Amniotic epithelial cell (primary cell): ENCODE measurements around the gene WFDC8.
"Not testable (repeated sequence)": the region's sequence is repeated elsewhere in the genome, so short reads cannot be mapped to it uniquely, and the experiment has no call there.

Experiments
- DNase-seq: peaks from one replicate; pipeline ENCODE4 v3.0.0-alpha.2; 2010; ENCODE audit warnings: low read depth

The WFDC8 gene

DNA sequence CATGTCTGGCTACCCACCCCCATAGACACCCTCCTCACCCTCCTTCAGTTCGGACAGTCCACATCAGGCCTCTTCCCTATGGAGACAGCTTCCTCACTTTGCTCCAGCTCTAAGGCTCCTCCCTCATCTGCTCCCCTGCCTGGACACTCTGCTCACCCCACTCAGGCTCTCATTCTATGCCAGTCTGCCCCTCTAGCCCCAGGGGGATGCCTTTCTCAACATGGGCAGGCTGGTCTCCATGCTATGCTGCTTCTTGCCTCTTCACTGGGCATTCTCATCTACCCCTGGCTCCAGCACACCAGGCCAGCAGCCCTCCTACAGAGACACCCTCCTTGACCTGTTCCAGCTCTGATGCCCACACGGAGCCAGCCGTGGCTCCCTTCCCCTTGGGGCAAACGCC lies at the start of gene WFDC8:
TSS of gene WFDC8 (minus strand) at position 101 of the 400 bp plus-strand sequence. CDS start at position 64, 37 bp downstream.
- DNase-seq, result no peak

DNA sequence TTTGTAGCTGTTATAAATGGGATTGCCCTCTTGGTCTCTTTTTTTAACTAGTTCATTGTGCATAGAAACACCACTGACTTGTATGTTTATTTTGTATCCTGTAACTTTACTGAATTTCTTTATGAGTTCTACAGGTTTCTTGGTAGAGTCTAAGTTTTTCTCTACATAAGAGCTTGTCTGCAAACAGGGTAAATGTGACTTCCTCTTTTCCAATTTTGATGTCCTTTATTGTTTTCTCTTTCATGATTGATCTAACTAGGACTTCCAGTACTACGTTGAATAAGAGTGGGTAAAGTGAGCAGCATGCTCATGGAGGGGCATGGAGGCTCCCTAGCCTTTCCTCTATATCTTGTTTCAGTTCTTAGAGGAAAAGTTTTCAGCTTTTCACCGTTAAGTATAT lies 47.5 kb upstream of the WFDC8 start:
- no peak for DNase-seq

DNA sequence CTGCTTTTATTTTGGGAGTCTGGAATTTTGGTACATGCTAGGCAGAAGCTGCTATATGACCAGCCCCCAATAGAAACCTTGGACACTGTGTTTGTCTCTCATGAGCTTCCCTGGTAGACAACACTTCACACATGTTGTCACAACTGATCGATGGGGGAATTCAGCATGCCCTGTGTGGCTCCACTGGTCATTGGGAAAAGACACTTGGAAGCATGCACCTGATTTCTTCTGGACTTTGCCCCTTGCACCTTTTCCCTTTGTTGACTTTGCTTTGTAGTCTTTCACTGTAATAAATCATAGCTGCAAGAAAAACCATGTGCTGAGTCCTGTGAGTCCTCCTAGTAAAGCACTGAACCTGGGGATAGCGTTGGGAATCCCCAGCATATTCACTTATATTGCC lies 42.5 kb upstream of the WFDC8 start:
- DNase-seq, result no peak

DNA sequence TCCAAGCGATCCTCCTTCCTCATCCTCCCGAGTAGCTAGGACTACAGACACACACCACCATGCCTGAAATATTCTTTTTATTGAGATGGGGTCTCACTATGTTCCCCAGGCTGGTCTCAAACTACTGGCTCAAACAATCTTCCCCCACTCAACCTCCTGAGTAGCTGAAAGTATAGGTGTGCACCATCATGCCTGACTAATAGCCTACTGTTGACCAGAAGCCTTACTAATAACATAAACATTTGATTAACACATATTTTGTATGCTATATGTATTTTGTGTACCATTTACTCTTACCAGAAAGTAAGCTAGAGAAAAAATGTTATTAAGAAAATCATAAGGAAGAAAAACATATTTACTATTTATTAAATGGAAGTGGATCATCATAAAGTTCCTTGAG lies 38.5 kb upstream of the WFDC8 start:
- DNase-seq, result no peak

DNA sequence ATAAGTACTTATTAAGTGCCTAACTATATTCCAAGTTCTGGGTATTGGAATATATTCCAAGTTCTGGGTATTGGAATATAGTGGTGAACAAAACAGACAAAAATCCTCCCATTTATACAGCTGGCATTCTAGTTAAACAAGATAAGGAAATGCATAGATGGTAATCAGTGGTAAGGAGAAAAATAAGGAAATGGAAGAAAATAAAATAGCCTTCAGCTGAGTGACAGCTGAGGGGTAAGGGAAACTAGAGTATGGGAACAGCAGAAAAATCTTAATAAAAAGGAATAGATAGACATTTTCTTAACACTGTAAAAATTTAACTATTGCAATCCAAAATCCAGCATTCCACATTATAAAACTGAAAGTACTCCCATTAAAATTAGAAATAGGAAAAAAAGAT lies 33.2 kb upstream of the WFDC8 start:
- DNase-seq, result no peak

DNA sequence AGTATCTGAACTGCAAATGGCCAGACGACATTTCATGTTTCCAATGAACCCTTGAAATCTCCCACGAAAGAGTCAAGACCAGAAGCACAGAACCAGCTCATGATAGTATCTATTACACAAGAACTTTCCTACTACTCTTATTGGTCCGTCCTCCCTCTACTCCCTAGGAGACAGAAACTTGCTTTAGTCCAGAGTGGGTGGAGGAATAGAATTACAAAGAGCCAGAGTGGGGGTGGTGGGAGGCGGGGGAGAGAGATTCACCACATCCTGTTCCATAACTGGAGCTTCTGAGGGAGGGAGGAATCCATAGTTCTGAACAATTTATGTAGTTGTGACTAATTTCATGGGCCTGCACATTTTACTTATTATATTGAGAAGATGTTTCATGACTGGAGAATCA lies 32.0 kb upstream of the WFDC8 start:
- DNase-seq, result peak; percentile 85

DNA sequence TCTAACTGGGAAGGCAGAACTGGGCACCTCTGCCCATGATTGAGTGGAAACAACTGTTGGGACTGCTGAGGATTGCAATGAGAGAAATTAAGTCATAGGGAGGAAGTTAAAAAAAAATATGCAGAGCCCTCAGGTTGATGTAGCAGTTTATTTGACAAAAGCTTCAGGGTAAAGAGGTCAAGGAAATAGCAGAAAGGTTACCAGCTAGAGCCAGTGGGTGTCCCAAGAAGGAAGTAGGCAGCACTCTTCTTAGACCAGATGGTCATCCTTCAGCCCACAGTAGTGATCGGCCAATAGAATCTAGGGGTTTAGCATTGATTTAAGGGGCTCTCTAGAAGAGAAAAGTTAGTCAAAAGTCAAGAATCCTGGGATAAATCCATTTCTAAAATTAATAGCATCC lies 28.7 kb upstream of the WFDC8 start:
- no peak for DNase-seq

DNA sequence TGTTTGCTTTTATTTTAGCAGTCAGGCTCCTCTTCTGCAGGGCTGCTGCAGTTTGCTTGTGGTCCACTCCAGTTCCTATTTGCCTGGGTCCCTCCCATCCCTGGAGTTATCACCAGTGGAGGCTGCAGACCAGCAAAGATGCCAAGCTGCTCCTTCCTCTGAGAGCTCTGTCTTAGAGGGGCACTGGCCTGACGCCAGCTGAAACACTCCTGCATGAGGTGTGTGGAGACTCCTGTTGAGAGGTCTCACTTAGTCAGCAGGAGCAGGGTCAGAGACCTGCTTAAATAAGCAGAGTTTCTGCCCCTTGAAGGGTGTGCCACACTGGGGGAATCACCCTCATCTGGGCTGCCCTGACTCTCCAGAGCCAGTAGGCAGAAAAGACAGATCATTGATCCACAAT lies 16.2 kb upstream of the WFDC8 start:
- DNase-seq, result no peak

DNA sequence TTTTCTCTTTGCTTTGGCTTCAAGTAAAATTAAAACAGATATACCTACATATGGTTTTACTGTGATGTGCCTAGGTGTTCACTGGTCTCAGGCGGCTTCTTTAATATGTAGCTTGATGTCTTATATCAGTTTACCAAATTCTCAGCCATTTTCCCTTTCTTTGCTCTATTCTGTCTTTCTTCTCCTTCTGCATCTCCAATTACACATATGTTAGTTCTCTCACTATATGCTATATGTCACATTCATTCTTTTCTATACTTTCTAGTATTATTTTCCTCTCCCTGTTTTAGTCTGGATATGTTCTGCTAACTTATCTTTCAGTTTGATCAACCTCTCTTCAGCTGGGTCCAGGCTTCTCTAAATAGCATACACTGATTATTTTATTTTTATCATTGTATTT lies 14.4 kb upstream of the WFDC8 start:
- no peak for DNase-seq

DNA sequence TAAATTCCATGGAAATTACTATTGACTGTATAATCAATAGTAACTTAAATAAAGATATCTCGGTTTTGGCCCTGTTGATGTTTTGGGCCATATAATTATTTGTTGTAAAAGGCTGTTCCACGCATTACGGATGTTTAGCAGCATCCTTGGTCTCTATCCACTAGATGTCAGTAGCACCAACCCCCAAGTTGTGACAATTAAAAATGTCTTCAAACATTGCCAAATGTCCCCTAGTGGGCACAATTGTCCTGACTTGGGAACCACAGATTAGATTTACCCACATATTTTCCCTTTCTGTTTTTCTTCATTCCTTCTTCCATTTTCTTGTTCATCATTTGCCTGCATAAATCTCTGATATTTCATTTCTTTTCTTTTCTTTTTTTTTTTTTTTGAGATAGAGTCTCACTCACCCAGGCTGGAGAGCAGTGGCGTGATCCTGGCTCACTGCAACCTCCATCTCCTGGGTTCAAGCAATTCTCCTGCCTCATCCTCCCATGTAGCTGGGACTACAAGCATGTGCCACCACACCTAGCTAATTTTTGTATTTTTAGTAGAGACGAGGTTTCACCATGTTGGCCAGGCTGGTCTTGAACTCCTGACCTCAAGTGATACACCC lies 13.6 kb upstream of the WFDC8 start:
- DNase-seq, result peak; percentile 16

DNA sequence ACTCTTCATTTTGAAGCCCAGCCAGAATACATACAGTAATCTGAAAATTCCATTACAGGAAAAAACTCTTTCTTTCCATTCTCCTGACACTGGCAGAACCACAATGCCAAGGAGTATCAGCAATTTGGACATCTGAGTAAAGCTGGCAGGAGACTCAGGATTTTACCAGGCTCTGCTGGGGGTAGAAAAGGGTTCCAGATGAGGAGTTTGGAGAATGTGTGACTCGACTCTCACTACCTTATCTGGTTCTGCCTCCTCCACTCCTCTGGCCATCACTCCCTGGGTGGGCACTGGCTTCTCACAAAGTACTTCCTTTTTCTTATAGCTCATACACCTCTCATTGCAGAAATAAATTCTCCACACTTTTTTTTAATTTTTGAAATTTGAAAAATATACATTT lies 10.6 kb upstream of the WFDC8 start:
- no peak for DNase-seq

DNA sequence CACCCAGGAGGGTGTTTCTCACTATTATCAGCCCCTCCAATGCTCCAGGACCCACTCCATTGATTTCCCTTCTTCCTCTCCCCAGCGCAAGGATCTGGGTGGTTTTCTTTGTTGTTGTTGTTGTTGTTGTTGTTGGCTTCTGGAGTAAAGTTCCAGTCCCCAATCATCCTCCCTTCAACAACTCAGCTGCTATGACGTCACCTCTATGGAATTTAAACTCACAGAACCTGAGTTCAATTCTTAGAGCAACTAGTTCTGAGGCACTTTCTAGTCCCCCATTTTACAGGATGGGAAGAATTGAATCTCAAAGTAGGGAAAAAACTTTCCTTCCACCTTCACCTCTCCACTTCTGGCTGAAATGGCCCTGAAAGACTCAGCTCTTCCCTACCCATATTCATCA lies 9.7 kb upstream of the WFDC8 start:
- DNase-seq, result no peak

DNA sequence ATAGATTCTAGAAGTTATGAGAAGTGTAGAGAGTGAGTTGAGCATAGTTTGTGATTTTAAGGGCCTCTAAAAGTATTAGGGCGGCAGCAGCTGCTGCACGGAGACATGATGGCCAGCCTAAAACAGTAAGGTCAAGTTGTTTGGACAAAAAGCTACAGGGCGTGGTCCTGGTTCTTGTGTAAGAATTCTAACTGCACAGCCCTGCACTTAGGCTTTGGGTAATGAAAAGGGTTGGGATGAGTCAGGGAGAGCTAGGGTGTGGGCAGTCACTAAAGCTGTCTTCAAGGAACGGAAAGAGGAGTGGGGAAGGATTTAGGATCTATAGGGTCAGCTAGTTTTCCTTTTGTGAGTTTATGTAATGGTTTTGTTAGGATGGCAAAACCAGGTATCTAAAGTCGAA lies 6.9 kb upstream of the WFDC8 start:
- DNase-seq, result not testable (repeated sequence)

DNA sequence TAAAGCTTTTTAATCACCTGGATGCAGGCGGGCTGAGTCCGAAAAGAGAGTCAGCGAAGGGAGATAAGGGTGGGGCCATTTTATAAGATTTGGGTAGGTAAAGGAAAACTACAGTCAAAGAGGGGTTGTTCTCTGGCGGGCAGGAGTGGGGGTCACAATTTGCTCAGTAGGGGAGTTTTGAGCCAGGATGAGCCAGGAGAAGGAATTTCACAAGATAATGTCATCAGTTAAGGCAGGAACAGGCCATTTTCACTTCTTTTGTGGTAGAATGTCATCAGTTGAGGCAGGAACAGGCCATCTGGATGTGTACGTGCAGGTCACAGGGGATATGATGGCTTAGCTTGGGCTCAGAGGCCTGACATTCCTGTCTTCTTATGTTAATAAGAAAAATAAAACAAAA lies 5.2 kb upstream of the WFDC8 start:
- not testable (repeated sequence) for DNase-seq

DNA sequence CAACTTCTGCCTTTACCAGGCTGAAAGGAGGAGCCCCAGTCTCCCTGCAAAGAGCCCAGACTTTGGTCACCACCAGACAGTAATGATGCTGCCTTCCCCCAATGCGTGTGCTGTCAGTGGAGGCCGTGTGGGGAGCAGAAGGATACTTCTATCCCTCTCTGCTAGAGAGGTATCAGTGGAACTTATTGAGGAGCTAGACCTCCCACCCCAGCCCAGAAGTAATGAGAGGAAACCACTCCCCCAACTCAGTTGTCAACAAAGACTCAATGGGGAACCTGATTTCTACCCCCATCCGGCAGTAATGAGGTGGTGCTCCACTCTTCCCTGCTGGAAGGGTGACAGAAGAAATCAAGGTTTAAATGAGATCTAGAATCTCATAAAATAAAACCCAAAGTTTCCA lies 4.4 kb upstream of the WFDC8 start:
- DNase-seq, result no peak

DNA sequence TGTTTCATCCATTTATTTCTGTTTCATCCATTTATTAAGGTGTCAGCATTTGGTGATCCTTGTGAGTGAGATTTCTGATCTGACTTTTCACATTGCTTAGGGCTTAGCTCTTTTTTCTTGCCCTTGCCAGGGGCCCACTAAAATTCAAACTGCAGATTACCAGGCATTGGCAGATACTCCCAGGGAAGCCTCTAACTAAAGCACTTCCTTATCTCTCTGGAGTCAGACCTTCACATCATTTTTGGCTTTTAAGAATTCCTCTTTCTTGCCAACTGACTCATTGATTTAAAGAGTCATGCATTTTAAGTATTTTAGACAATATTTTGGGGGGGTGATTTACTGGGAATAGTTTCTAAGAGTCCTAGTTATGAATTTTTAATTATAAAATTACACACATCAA lies 2.6 kb upstream of the WFDC8 start:
- DNase-seq, result peak; percentile 0

DNA sequence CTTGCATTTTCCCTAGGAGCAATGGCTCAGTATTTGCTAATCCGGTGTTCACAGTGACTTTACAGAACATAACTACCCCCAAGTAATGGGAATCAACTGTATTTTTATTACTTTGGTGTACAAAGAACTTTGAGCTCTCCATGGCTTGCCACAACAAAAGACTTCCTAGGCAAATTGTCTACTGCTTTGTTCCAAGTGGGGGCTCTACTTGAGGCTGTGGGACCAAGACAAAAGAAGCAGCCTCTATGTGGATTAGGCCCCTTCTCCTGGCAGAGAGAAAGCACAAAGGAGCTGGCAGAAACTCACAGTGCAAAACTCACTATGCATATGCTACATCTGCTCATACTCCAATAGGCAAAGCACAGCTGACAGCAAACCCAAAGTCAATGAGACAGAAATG lies 853 bp downstream of the WFDC8 start:
- no peak for DNase-seq

DNA sequence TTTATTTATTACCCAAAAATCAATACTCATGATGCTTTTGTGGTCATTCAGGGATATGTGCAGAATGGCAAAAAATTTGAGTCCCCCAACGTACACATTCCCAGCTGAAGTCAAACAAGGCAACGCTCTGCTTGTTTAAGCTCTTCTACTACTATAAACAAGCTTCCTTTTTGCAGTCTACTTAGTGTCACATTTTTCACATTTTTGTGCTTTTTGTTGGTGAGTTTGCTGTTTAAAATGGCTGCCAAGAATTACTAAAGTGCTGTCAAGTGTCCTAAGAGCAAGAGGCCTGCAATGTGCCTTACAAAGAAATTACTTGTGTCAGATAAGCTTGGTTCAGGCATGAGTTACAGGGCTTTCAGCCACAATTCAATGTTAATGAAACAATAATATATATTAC lies 2.1 kb downstream of the WFDC8 start:
- DNase-seq, result peak; percentile 4

DNA sequence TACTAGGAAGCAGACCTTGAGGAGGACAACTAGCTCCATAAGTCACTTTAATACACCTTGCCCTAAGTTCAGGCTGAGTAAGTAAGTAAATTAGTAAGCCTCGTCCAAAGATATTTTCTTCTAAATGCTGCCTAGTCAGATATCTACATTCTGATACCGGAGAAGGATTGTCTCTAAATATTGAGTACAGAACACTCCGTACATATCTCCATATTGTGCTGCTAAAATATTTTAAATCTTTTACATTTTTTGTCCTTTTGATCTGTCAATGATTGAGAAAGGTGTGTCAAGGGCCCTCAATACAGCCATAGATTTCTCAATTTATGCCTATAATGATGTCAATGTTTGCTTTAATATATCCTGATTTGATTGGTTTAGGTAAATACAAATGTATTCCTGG lies 3.2 kb downstream of the WFDC8 start:
- no peak for DNase-seq

DNA sequence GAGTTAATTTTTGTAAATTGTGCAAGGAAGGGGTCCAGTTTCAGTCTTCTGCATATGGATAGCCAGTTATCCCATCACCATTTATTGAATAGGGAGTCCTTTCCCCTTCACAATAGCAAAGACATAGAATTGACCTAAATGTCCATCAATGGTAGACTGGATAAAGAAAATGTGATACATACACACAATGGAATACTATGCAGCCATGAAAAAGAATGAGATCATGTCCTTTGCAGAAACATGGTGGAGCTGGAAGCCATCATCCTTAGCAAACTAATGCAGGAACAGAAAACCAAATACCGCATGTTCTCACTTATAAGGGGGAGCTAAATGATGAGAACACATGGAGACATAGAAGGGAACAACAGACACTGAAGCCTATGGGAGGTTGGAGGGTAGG lies 9.4 kb downstream of the WFDC8 start:
- DNase-seq, result not testable (repeated sequence)

DNA sequence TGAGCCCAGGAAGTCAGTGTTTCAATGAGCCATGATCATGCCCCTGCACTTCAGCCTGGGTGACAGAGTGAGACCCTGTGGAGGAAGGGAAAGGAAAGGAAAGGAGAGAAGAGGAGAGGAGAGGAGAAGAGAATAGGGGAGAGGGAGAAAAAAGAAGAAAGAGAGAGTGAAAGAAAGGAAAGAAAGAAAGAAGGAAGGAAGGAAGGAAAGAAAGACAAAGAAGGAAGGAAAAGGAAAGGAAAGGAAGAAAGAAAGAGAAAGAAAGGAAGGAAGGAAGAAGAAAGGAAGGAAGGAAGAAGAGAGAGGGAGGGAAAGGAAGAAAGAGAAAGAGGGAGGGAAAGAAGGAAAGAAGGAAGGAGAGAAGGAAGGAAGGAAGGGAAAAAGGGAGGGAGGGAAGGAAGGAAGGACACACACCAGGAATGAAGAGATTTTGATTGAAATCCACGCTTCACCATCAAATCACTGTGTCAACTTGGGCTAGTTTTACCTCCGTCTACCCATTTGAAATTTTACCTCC lies 14.3 kb downstream of the WFDC8 start:
- DNase-seq, result no peak

DNA sequence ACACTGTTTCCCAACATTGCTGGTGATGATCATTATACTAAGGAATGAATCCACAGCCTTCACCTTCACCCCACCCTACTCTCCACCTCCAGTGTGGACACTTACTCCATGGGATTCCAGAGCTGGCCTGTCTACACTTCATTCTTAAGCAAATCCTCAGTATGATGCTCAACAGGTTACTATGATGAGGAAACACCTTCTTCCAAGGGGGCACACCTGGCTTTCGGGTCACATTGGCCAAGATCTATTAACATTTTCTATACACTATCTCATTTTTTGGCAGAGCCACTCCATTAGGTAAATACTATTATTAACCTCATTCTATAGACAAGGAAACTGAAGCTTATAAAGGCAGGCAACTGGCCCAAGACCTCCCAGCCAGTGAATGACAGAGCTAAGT lies 23.9 kb downstream of the WFDC8 start:
- DNase-seq, result no peak

DNA sequence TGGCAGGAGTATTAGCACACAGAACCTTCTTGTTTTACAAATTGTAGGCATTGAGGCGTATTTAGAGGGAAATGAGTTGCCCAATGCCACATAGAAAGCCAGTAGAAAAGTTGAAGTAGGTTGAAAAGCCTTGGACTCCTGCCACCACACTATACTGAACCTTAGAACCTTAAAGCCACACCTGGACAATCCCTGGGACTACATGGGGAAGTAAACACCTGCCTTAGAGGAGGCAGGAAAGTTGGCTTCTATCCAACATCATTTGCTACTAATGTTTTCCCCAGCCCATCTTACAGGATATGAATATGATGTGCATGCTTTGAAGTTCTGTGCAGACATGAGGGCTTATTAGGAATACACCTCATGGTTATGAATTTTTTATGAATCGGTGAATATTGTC lies 26.6 kb downstream of the WFDC8 start:
- no peak for DNase-seq

DNA sequence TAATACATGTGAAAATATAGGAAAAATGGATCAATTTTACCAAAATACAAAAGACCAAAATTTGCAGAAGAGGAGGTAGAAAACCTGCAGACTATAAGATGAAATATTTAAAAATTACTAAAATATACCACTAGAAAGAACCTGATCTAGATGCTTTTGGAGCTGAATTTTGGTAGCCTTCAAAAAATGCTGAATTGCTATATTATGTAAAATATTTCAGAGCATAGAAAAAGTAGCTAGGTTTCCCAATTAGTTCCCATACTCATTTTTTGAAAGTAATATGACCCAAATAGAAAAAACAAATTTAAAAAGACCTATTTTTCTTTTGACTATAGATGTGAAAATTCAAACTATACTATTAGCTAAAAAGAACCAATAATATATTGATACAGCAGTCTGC lies 28.3 kb downstream of the WFDC8 start:
- DNase-seq, result no peak

DNA sequence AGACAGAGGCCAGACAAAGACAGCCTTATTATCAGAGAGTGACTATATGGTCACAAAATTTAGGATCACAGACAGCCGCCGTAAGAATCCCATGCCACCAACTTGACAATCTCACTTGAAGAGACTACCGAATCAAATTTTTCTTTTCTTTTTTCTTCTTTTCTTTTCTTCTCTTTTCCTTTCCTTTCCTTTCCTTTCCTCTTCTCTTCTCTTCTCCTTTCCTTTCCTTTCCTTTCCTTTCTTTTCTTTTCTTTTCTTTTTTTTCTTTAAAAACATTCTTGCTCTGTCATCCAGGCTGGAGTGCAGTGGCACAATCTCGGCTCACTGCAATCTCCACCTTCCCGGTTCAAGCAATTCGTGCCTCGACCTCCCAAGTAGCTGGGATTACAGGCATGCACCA lies 30.7 kb downstream of the WFDC8 start:
- DNase-seq, result no peak
